Measurements from ENCODE around the gene PRADC1. TPM values are rescaled to one million over a fixed set of nuclear protein-coding genes. Genes with fewer than 3 reads are reported as not detected.

The PRADC1 gene
- total and polyA plus RNA-seq, 9 of the 15 experiments (the other 6 are each of a cell fraction or from before 2014, with no cell fraction given): 7.3 to 47.4 (median 34.2) TPM

DNA sequence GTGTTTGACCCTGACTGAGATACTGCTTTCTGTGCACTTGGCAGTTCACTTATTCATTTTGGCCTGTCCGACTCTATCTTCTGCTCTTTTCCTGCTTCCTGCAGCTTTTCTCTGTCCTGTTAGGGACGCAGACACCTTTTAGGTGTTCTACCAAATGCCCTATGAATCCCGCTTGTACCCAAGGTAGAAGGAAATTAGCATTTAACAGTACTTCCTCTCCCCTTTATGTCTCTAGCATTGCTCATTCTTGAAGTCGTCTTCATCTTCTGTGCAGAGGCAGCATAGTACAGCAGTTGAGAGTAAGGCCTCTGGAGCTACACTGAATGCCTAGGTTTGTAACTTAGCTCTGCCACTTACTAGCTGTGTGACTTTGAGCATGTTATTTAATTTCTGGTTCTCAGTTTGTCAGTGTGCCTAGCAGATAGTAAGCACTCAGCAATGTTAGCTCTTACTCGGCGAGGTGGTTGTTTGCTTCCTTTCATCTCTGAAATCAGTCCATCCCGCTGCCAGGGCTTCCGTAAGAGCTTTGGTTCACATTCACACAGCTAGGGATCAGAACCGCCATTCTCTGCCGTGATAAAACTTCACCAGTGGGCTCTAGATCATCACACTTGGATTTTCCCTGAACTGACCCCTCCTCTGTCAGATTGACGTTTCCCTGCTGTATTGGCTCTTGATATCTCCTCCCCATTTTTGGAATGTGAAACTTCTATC lies 2.4 kb upstream of the PRADC1 start:
- BruUV-seq (replicated peaks): no TSS peak
- TF ChIP-seq, protein P1, sequence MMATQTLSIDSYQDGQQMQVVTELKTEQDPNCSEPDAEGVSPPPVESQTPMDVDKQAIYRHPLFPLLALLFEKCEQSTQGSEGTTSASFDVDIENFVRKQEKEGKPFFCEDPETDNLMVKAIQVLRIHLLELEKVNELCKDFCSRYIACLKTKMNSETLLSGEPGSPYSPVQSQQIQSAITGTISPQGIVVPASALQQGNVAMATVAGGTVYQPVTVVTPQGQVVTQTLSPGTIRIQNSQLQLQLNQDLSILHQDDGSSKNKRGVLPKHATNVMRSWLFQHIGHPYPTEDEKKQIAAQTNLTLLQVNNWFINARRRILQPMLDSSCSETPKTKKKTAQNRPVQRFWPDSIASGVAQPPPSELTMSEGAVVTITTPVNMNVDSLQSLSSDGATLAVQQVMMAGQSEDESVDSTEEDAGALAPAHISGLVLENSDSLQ (IDR thresholded peaks at IDR 0.05): 0 out of 2 replicates have a peak, but pooled peaks have one; percentile 7
- no peak for TF ChIP-seq MEIS2 (IDR thresholded peaks at IDR 0.05; ENCODE audit: partially characterized antibody)
- Histone ChIP-seq H3K79me2 (ENCODE audit: control insufficient read depth, insufficient read depth, low read length) (peaks cover 79% of the 10 kb centered on the region), H3K9ac (ENCODE audit: insufficient read depth in 1 of 2, low read depth in 2 of 2, low read length in 2 of 2) (peak overlapping the region; percentile 94 to 95), H3K4me2 (ENCODE audit: insufficient read depth, low read length) (peak overlapping the region; percentile 98), H3K27me3 (ENCODE audit: control insufficient read depth in 2 of 2, insufficient read depth in 2 of 2, low read length in 2 of 2) (no peaks in the 10 kb centered on the region), H3K9me1 (ENCODE audit: control insufficient read depth, insufficient read depth, low read length) (peaks cover 11% of the 10 kb centered on the region), H3K27ac (ENCODE audit: extremely low read depth, low read depth, low read length) (peak overlapping the region; percentile 87; the same call in 2 of the 3 replicates), H3K4me1 (replicated peaks in 1 of 2; ENCODE audit: control insufficient read depth in 2 of 2, insufficient read depth in 2 of 2, low read length in 2 of 2) (peaks cover 16 to 19% of the 10 kb centered on the region in 2 experiments; a peak in 3 of 5 replicates), H2AFZ (ENCODE audit: low read depth, low read length) (no peak overlapping the region), H4K20me1 (replicated peaks; ENCODE audit: control insufficient read depth, insufficient read depth, low read length) (peaks cover 45% of the 10 kb centered on the region), H3K9me3 (replicated peaks; ENCODE audit: control insufficient read depth, insufficient read depth, low read depth, low read length) (no peaks in the 10 kb centered on the region), H3K36me3 (ENCODE audit: control insufficient read depth, insufficient read depth, low read length) (peaks cover 53% of the 10 kb centered on the region), H3K4me3 (peak overlapping the region; percentile 95)
- intact Hi-C loops (cut with micrococcal nuclease) (no loop called here), in situ Hi-C loops (cut with MboI) (no loop called here)
- DNase-seq (ENCODE audit: extremely low read depth in 1 of 4, low spot score in 3 of 4) (no peak), FAIRE-seq (no peak), ATAC-seq (no peak)
- ChIA-PET POLR2A (interaction anchor here (0.6 to 6.3 kb wide), 11 partner anchors 9 to 606 kb away, joined by 3 to 43 read pairs (median 6); no protein-coding TSS in a partner anchor), CTCF (ENCODE audit: low intra/inter-chr PET ratio) (no interaction called here)
- WGBS (ENCODE audit: insufficient coverage, low coverage, missing lambda C conversion rate): 6% methylated on average over 11 of the region's 11 CpGs

Data from K562 (cell line).